ENCODE data around the gene NXNL1. TPM values are rescaled to one million over a fixed set of nuclear protein-coding genes. Genes with fewer than 3 reads are reported as not detected.
A peak's percentile ranks its signal among the peaks of the same experiment; 100 is the strongest.
"Not testable (repeated sequence)": the region's sequence is repeated elsewhere in the genome, so short reads cannot be mapped to it uniquely, and the experiment has no call there.

The NXNL1 gene
- total RNA-seq, 6 donors from 2014 or later: not detected

GRCh38 chr19:17481986-17482385, 21.3 kb upstream of the NXNL1 start:
- Histone ChIP-seq H3K4me1 (peaks cover 0 to 4% (median under 1%) of the 10 kb centered on the region in 4 donors), H3K9me3 (no peaks in the 10 kb centered on the region), H3K27me3 (no peaks in the 10 kb centered on the region), H3K27ac (no peak overlapping the region), H3K4me3 (no peak overlapping the region), H3K36me3 (no peaks in the 10 kb centered on the region)
- 89 to 90% methylated on average over 6 to 12 of the region's 13 CpGs for WGBS, 2 donors
- ATAC-seq (ENCODE audit: low FRiP score in 2 of 2): no peak
- DNase-seq: no peak
- TF ChIP-seq EP300 (IDR thresholded peaks at IDR 0.05): no peak
- TF ChIP-seq CTCF (IDR thresholded peaks at IDR 0.05): no peak
- TF ChIP-seq POLR2AphosphoS5 (IDR thresholded peaks at IDR 0.05): no peak
- TF ChIP-seq POLR2A (IDR thresholded peaks at IDR 0.05): no peak

DNA sequence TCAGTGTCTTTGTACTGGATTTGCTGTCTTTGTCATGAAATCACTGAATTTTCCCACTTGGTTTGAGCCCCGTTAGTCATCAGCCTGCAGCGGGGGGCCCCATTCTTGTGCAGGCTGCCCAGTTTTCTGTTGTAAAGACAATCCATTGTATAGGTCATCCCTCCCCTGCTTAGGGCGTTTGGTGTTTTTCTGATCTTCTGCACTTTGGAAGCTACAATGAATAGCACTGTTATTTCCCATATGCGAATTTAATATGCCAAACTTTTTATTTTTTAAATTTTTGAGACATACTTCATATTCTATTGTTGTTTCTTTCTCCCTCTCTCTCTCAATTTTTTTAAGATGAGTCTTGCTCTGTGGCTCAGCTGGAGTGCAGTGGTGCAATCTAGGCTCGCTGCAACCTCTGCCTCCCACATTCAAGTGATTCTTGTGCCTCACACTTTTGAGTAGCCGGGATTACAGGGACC, 18.6 kb upstream of the NXNL1 start:
- ATAC-seq (ENCODE audit: low FRiP score in 2 of 2): peak in 1 of 2 donors; percentile 39
- no peak for DNase-seq
- no peaks in the 10 kb centered on the region for H3K9me3 ChIP-seq
- H3K4me3 ChIP-seq: no peak overlapping the region
- no peaks in the 10 kb centered on the region for H3K27me3 ChIP-seq
- no peak overlapping the region for H3K27ac ChIP-seq
- no peaks in the 10 kb centered on the region for H3K36me3 ChIP-seq
- TF ChIP-seq EP300 (IDR thresholded peaks at IDR 0.05): no peak
- TF ChIP-seq CTCF (IDR thresholded peaks at IDR 0.05): no peak
- TF ChIP-seq POLR2A (IDR thresholded peaks at IDR 0.05): no peak
- TF ChIP-seq POLR2AphosphoS5 (IDR thresholded peaks at IDR 0.05): no peak
- WGBS, 2 donors: 83 to 87% methylated on average over 6 of the region's 6 CpGs
- H3K4me1 ChIP-seq: peaks cover 12 to 16% (median 14%) of the 10 kb centered on the region in 4 donors

DNA sequence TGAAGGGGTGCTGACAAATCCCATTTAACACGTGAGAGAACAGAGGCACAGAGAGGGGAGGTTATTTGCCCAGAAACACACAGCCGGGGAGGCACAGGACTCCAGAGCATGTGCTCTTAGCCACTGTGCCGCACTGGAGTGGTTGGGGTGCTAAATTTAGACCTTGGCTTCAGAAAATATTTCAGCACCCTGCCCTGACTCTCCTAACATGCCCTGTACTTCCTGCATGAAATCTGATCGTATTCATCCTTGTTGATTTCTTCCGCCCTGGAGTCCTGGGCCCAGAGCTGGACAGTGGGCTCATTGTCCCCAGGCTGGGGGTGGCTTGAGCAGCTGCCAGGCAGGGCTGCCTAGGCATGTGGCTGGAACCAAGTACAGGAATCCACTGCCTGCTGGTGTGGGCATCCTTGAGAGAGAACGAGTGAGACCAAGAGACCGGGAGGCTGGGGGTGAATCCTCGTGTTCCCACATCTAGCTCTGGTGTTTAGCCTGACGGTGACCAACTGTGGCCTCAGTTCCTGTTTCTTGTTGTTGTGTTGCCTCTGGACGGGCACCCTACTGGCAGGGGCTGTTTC, 14.9 kb upstream of the NXNL1 start:
- Histone ChIP-seq H3K4me3 (no peak overlapping the region), H3K27me3 (no peaks in the 10 kb centered on the region), H3K27ac (peak overlapping the region; percentile 52 to 79 (median 68)), H3K36me3 (no peaks in the 10 kb centered on the region), H3K4me1 (peaks cover 24 to 43% (median 28%) of the 10 kb centered on the region in 4 donors), H3K9me3 (no peaks in the 10 kb centered on the region)
- ATAC-seq (ENCODE audit: low FRiP score in 2 of 2): peak; percentile 42 to 64
- TF ChIP-seq CTCF (IDR thresholded peaks at IDR 0.05) (no peak), EP300 (IDR thresholded peaks at IDR 0.05) (no peak), POLR2A (IDR thresholded peaks at IDR 0.05) (peak in 1 of 4 donors; percentile 29)
- WGBS, 2 donors: 31 to 34% methylated on average over 5 to 10 of the region's 10 CpGs
- peak in 1 of 2 donors; percentile 36 for DNase-seq

DNA sequence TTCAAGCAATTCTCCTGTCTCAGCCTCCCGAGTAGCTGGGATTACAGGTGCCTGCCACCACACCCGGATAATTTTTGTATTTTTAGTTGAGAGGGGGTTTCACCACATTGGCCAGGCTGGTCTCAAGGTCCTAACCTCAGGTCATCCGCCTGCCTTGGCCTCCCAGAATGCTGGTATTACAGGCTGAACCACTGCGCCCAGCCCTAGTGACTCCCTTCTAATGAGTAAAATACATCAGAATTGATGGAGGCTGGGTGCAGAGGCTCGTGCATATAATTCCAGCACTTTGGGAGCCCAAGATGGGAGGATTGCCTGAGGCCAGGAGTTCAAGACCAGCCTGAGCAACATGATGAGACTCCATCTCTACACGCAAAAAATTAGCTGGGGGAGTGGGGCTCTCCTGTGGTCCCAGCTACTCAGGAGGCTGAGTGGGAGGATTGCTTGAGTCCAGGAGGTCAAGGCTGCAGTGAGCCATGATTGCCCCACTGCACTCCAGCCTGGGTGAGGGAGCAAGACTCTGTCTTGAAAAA, 14.3 kb upstream of the NXNL1 start:
- ATAC-seq (ENCODE audit: low FRiP score in 2 of 2); H3K4me3 ChIP-seq; DNase-seq; H3K36me3 ChIP-seq; H3K9me3 ChIP-seq; H3K27me3 ChIP-seq: not testable (repeated sequence)
- H3K4me1 ChIP-seq: peaks cover 24 to 44% (median 29%) of the 10 kb centered on the region in 4 donors
- H3K27ac ChIP-seq: peak overlapping the region; percentile 52 to 79 (median 68)
- WGBS, 2 donors: 80 to 88% methylated on average over 6 of the region's 6 CpGs

DNA sequence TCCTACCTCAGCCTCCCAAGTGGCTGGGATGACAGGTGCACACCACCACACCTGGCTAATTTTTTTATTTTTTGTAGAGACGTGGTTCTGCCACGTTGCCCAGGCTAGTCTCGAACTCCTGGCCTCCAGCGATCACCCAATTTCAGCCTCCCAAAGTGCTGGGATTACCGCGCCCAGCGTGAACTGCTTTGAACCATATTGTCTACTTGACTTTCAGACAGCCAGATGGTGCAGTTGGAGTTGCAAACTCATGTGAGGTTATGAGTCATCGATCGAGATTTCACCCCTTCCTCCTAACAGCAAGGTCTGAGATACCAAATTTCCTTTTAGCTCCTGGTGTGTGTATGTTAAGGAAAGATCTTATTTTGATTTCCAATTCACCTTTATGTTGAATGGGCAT, 12.3 kb upstream of the NXNL1 start:
- H3K9me3 ChIP-seq: no peaks in the 10 kb centered on the region
- H3K4me3 ChIP-seq: no peak overlapping the region
- peaks cover 32 to 59% (median 41%) of the 10 kb centered on the region in 4 donors for H3K4me1 ChIP-seq
- TF ChIP-seq POLR2A (IDR thresholded peaks at IDR 0.05) (no peak), POLR2AphosphoS5 (IDR thresholded peaks at IDR 0.05) (no peak), CTCF (IDR thresholded peaks at IDR 0.05) (no peak), EP300 (IDR thresholded peaks at IDR 0.05) (no peak)
- peak overlapping the region in 2 of 4 donors; percentile 18 to 57 for H3K27ac ChIP-seq
- H3K36me3 ChIP-seq: no peaks in the 10 kb centered on the region
- no peaks in the 10 kb centered on the region for H3K27me3 ChIP-seq
- 70 to 86% methylated on average over 9 of the region's 9 CpGs for WGBS, 2 donors
- ATAC-seq (ENCODE audit: low FRiP score in 2 of 2): no peak
- peak in 1 of 2 donors; percentile 35 for DNase-seq
